ENCODE data around the gene HCFC1R1.

DNA sequence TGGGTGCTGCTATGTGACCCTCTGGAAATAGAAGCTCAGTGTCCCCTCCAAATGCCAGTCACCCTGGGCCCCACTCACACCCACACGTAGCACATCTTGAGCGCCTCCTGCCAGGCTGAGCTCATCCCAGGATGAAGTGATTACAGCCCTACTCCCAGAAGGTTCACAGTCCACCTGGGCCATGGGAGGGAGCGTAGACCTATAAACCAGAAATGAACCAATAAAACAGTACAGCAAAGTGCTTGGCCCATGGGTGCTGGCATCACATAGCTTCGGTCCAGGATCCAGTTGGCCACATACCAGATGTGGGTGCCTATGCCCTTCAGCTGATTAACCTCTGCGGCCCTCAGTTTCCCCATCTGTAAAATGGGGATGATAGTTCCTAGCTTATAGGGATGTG, 15.2 kb upstream of the HCFC1R1 start:
- TF ChIP-seq, protein P1, sequence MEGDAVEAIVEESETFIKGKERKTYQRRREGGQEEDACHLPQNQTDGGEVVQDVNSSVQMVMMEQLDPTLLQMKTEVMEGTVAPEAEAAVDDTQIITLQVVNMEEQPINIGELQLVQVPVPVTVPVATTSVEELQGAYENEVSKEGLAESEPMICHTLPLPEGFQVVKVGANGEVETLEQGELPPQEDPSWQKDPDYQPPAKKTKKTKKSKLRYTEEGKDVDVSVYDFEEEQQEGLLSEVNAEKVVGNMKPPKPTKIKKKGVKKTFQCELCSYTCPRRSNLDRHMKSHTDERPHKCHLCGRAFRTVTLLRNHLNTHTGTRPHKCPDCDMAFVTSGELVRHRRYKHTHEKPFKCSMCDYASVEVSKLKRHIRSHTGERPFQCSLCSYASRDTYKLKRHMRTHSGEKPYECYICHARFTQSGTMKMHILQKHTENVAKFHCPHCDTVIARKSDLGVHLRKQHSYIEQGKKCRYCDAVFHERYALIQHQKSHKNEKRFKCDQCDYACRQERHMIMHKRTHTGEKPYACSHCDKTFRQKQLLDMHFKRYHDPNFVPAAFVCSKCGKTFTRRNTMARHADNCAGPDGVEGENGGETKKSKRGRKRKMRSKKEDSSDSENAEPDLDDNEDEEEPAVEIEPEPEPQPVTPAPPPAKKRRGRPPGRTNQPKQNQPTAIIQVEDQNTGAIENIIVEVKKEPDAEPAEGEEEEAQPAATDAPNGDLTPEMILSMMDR (conservative IDR thresholded peaks at IDR 0.05; ENCODE audit: low read depth in 2 of 2), result no peak
- TF ChIP-seq POLR2AphosphoS5 (IDR thresholded peaks at IDR 0.05; ENCODE audit: low read depth) (no peak), EZH2 (IDR thresholded peaks at IDR 0.05; ENCODE audit: low read depth, unreplicated experiment) (no peak), NANOG (IDR thresholded peaks at IDR 0.05; ENCODE audit: borderline replicate concordance) (no peak), EZH2phosphoT487 (IDR thresholded peaks at IDR 0.05; ENCODE audit: unreplicated experiment) (no peak), STAT1 (IDR thresholded peaks at IDR 0.05; ENCODE audit: unreplicated experiment) (no peak), CREB1 (CRISPR knock-in tag; IDR thresholded peaks at IDR 0.05; ENCODE audit: low read depth) (no peak), ZNF114 (CRISPR knock-in tag; IDR thresholded peaks at IDR 0.05) (no peak), JUNB (IDR thresholded peaks at IDR 0.05; ENCODE audit: unreplicated experiment) (no peak)
- TF ChIP-seq, protein P2, sequence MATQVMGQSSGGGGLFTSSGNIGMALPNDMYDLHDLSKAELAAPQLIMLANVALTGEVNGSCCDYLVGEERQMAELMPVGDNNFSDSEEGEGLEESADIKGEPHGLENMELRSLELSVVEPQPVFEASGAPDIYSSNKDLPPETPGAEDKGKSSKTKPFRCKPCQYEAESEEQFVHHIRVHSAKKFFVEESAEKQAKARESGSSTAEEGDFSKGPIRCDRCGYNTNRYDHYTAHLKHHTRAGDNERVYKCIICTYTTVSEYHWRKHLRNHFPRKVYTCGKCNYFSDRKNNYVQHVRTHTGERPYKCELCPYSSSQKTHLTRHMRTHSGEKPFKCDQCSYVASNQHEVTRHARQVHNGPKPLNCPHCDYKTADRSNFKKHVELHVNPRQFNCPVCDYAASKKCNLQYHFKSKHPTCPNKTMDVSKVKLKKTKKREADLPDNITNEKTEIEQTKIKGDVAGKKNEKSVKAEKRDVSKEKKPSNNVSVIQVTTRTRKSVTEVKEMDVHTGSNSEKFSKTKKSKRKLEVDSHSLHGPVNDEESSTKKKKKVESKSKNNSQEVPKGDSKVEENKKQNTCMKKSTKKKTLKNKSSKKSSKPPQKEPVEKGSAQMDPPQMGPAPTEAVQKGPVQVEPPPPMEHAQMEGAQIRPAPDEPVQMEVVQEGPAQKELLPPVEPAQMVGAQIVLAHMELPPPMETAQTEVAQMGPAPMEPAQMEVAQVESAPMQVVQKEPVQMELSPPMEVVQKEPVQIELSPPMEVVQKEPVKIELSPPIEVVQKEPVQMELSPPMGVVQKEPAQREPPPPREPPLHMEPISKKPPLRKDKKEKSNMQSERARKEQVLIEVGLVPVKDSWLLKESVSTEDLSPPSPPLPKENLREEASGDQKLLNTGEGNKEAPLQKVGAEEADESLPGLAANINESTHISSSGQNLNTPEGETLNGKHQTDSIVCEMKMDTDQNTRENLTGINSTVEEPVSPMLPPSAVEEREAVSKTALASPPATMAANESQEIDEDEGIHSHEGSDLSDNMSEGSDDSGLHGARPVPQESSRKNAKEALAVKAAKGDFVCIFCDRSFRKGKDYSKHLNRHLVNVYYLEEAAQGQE (IDR thresholded peaks at IDR 0.05; ENCODE audit: unreplicated experiment), result no peak
- TF ChIP-seq, protein P3, sequence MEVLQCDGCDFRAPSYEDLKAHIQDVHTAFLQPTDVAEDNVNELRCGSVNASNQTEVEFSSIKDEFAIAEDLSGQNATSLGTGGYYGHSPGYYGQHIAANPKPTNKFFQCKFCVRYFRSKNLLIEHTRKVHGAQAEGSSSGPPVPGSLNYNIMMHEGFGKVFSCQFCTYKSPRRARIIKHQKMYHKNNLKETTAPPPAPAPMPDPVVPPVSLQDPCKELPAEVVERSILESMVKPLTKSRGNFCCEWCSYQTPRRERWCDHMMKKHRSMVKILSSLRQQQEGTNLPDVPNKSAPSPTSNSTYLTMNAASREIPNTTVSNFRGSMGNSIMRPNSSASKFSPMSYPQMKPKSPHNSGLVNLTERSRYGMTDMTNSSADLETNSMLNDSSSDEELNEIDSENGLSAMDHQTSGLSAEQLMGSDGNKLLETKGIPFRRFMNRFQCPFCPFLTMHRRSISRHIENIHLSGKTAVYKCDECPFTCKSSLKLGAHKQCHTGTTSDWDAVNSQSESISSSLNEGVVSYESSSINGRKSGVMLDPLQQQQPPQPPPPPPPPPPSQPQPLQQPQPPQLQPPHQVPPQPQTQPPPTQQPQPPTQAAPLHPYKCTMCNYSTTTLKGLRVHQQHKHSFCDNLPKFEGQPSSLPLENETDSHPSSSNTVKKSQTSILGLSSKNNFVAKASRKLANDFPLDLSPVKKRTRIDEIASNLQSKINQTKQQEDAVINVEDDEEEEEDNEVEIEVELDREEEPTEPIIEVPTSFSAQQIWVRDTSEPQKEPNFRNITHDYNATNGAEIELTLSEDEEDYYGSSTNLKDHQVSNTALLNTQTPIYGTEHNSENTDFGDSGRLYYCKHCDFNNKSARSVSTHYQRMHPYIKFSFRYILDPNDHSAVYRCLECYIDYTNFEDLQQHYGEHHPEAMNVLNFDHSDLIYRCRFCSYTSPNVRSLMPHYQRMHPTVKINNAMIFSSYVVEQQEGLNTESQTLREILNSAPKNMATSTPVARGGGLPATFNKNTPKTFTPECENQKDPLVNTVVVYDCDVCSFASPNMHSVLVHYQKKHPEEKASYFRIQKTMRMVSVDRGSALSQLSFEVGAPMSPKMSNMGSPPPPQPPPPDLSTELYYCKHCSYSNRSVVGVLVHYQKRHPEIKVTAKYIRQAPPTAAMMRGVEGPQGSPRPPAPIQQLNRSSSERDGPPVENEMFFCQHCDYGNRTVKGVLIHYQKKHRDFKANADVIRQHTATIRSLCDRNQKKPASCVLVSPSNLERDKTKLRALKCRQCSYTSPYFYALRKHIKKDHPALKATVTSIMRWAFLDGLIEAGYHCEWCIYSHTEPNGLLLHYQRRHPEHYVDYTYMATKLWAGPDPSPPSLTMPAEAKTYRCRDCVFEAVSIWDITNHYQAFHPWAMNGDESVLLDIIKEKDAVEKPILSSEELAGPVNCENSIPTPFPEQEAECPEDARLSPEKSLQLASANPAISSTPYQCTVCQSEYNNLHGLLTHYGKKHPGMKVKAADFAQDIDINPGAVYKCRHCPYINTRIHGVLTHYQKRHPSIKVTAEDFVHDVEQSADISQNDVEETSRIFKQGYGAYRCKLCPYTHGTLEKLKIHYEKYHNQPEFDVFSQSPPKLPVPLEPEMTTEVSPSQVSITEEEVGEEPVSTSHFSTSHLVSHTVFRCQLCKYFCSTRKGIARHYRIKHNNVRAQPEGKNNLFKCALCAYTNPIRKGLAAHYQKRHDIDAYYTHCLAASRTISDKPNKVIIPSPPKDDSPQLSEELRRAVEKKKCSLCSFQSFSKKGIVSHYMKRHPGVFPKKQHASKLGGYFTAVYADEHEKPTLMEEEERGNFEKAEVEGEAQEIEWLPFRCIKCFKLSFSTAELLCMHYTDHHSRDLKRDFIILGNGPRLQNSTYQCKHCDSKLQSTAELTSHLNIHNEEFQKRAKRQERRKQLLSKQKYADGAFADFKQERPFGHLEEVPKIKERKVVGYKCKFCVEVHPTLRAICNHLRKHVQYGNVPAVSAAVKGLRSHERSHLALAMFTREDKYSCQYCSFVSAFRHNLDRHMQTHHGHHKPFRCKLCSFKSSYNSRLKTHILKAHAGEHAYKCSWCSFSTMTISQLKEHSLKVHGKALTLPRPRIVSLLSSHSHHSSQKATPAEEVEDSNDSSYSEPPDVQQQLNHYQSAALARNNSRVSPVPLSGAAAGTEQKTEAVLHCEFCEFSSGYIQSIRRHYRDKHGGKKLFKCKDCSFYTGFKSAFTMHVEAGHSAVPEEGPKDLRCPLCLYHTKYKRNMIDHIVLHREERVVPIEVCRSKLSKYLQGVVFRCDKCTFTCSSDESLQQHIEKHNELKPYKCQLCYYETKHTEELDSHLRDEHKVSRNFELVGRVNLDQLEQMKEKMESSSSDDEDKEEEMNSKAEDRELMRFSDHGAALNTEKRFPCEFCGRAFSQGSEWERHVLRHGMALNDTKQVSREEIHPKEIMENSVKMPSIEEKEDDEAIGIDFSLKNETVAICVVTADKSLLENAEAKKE (CRISPR knock-in tag; IDR thresholded peaks at IDR 0.05), result no peak

All from GM23338 (cell line).